Loucy (cell line): ENCODE measurements around the gene RNF2.

Source experiments
- CTCF ChIP-seq: fragments of 200-600 bp; sonication (generic); conservative IDR thresholded peaks from 2 replicates; pipeline ENCODE4 v1.5.1; 2014; ENCODE audit warnings: mild to moderate bottlenecking, antibody characterized with exemption, low read length
- EZH2phosphoT487 ChIP-seq: fragments of 200-600 bp; IDR thresholded peaks from 2 replicates; pipeline ENCODE4 v1.6.1; 2018; ENCODE audit warnings: antibody characterized with exemption, mild to moderate bottlenecking, moderate library complexity, borderline replicate concordance

GRCh38 chr1:185139246-185139645 is 93.9 kb downstream of the RNF2 start:
- TF ChIP-seq CTCF (no peak), EZH2phosphoT487 (no peak)
